ENCODE data around the gene RBMS1. TPM values are rescaled to one million over a fixed set of nuclear protein-coding genes. Genes with fewer than 3 reads are reported as not detected.

The RBMS1 gene
- total RNA-seq, 2 experiments from 2014 or later: 65.5 to 67.5 TPM

GRCh38 chr2:160434254-160434948 is 59.2 kb downstream of the RBMS1 start:
- Mint-ChIP-seq H3K27me3 (no peaks in the 10 kb centered on the region), H3K27ac (no peak overlapping the region), H3K9me3 (peaks cover 11% of the 10 kb centered on the region), H3K36me3 (ENCODE audit: low read depth) (peaks cover 35% of the 10 kb centered on the region), H3K4me1 (peaks cover 30% of the 10 kb centered on the region), H3K4me3 (no peak overlapping the region)
- CTCF ChIA-PET: interaction anchor here (0.6 to 1.1 kb wide), 2 partner anchors 53 to 628 kb away, joined by 3 to 5 read pairs; no protein-coding TSS in a partner anchor
- POLR2A ChIA-PET: interaction anchor here (0.6 to 1.5 kb wide), 2 partner anchors 27 to 43 kb away, joined by 3 to 7 read pairs; no protein-coding TSS in a partner anchor
- DNase-seq: no peak

- Mint-ChIP-seq H3K4me3 (no peak overlapping the region), H3K9me3 (peaks cover 11% of the 10 kb centered on the region), H3K4me1 (peaks cover 35% of the 10 kb centered on the region), H3K27me3 (no peaks in the 10 kb centered on the region), H3K36me3 (ENCODE audit: low read depth) (peaks cover 35% of the 10 kb centered on the region), H3K27ac (no peak overlapping the region)
- no peak for DNase-seq
- ChIA-PET CTCF (interaction anchor here (0.6 to 2.1 kb wide), 3 partner anchors 23 to 628 kb away, joined by 3 to 6 read pairs (median 5); no protein-coding TSS in a partner anchor), POLR2A (interaction anchor here (0.6 to 1.5 kb wide), 2 partner anchors 26 to 44 kb away, joined by 3 to 7 read pairs; no protein-coding TSS in a partner anchor)
Measured at GRCh38 chr2:160433466-160434140, 60.0 kb downstream of the RBMS1 start.

GRCh38 chr2:160432633-160433032 is 61.0 kb downstream of the RBMS1 start:
- no peak overlapping the region for H3K4me3 Mint-ChIP-seq
- peaks cover 43% of the 10 kb centered on the region for H3K4me1 Mint-ChIP-seq
- DNase-seq: no peak
- peaks cover 29% of the 10 kb centered on the region for H3K36me3 Mint-ChIP-seq (ENCODE audit: low read depth)
- CTCF ChIA-PET: interaction anchor here (2.1 kb wide), 1 partner anchor 24 kb away, joined by 6 read pairs; no protein-coding TSS in a partner anchor
- H3K27ac Mint-ChIP-seq: no peak overlapping the region
- peaks cover 11% of the 10 kb centered on the region for H3K9me3 Mint-ChIP-seq
- H3K27me3 Mint-ChIP-seq: no peaks in the 10 kb centered on the region
- POLR2A ChIA-PET: no interaction called here

GRCh38 chr2:160431441-160431840 is 62.2 kb downstream of the RBMS1 start:
- Mint-ChIP-seq H3K36me3 (ENCODE audit: low read depth) (peaks cover 32% of the 10 kb centered on the region), H3K27ac (no peak overlapping the region), H3K4me3 (no peak overlapping the region), H3K27me3 (no peaks in the 10 kb centered on the region), H3K9me3 (peaks cover 11% of the 10 kb centered on the region), H3K4me1 (peaks cover 50% of the 10 kb centered on the region)
- ChIA-PET CTCF (no interaction called here), POLR2A (interaction anchor here (1.3 kb wide), 1 partner anchor 24 kb away, joined by 3 read pairs; no protein-coding TSS in a partner anchor)
- DNase-seq: no peak

GRCh38 chr2:160430001-160430344 is 63.6 kb downstream of the RBMS1 start:
- Mint-ChIP-seq H3K9me3 (peaks cover 11% of the 10 kb centered on the region), H3K4me3 (no peak overlapping the region), H3K4me1 (peaks cover 58% of the 10 kb centered on the region), H3K27me3 (peaks cover 2% of the 10 kb centered on the region), H3K36me3 (ENCODE audit: low read depth) (peaks cover 38% of the 10 kb centered on the region), H3K27ac (no peak overlapping the region)
- no peak for DNase-seq
- ChIA-PET POLR2A (interaction anchor here (1.0 to 3.1 kb wide), 4 partner anchors 18 to 42 kb away, joined by 4 to 26 read pairs (median 14); no protein-coding TSS in a partner anchor), CTCF (interaction anchor here (0.6 to 4.2 kb wide), 13 partner anchors 8 to 564 kb away, joined by 3 to 40 read pairs (median 3); no protein-coding TSS in a partner anchor)

GRCh38 chr2:160429248-160430000 is 64.2 kb downstream of the RBMS1 start:
- CTCF ChIA-PET: interaction anchor here (0.5 to 4.2 kb wide), 23 partner anchors 8 to 564 kb away, joined by 3 to 40 read pairs (median 3); no protein-coding TSS in a partner anchor
- Mint-ChIP-seq H3K27me3 (peaks cover 2% of the 10 kb centered on the region), H3K36me3 (ENCODE audit: low read depth) (peaks cover 38% of the 10 kb centered on the region), H3K9me3 (peaks cover 11% of the 10 kb centered on the region), H3K4me3 (no peak overlapping the region), H3K27ac (peak overlapping the region; percentile 88), H3K4me1 (peaks cover 58% of the 10 kb centered on the region)
- no peak for DNase-seq
- POLR2A ChIA-PET: interaction anchor here (1.0 to 3.1 kb wide), 6 partner anchors 18 to 63 kb away, joined by 4 to 26 read pairs (median 8); partner anchors contain the start of gene RBMS1

GRCh38 chr2:160428405-160428763 is 65.2 kb downstream of the RBMS1 start:
- Mint-ChIP-seq H3K36me3 (ENCODE audit: low read depth) (peaks cover 42% of the 10 kb centered on the region), H3K27ac (peak overlapping the region; percentile 88), H3K27me3 (peaks cover 2% of the 10 kb centered on the region), H3K4me3 (peak overlapping the region; percentile 52), H3K4me1 (peaks cover 51% of the 10 kb centered on the region), H3K9me3 (peaks cover 11% of the 10 kb centered on the region)
- POLR2A ChIA-PET: interaction anchor here (1.4 to 3.1 kb wide), 5 partner anchors 17 to 64 kb away, joined by 5 to 26 read pairs (median 10); partner anchors contain the start of gene RBMS1
- CTCF ChIA-PET: interaction anchor here (0.6 to 4.2 kb wide), 16 partner anchors 8 to 541 kb away, joined by 3 to 40 read pairs (median 3); no protein-coding TSS in a partner anchor
- DNase-seq: no peak

- Mint-ChIP-seq H3K36me3 (ENCODE audit: low read depth) (peaks cover 46% of the 10 kb centered on the region), H3K27ac (peak overlapping the region; percentile 88), H3K4me1 (peaks cover 52% of the 10 kb centered on the region), H3K4me3 (peak overlapping the region; percentile 52), H3K27me3 (peaks cover 2% of the 10 kb centered on the region), H3K9me3 (peaks cover 11% of the 10 kb centered on the region)
- peak; percentile 68 for DNase-seq
- POLR2A ChIA-PET: interaction anchor here (0.6 to 3.1 kb wide), 5 partner anchors 16 to 56 kb away, joined by 3 to 26 read pairs (median 5); no protein-coding TSS in a partner anchor
- CTCF ChIA-PET: interaction anchor here (0.6 to 4.2 kb wide), 11 partner anchors 7 to 542 kb away, joined by 3 to 40 read pairs (median 3); no protein-coding TSS in a partner anchor
Measured at GRCh38 chr2:160427629-160428404, 65.8 kb downstream of the RBMS1 start.

- H3K4me3 Mint-ChIP-seq: no peak overlapping the region
- H3K4me1 Mint-ChIP-seq: peaks cover 57% of the 10 kb centered on the region
- H3K36me3 Mint-ChIP-seq (ENCODE audit: low read depth): peaks cover 44% of the 10 kb centered on the region
- no peak for DNase-seq
- ChIA-PET POLR2A (interaction anchor here (1.6 kb wide), 1 partner anchor 15 kb away, joined by 5 read pairs; no protein-coding TSS in a partner anchor), CTCF (interaction anchor here (0.7 to 1.1 kb wide), 2 partner anchors 17 to 19 kb away, joined by 3 to 4 read pairs; no protein-coding TSS in a partner anchor)
- no peak overlapping the region for H3K27ac Mint-ChIP-seq
- H3K27me3 Mint-ChIP-seq: peaks cover 2% of the 10 kb centered on the region
- H3K9me3 Mint-ChIP-seq: peaks cover 8% of the 10 kb centered on the region
Measured at GRCh38 chr2:160426604-160427003, 67.0 kb downstream of the RBMS1 start.

- DNase-seq: no peak
- Mint-ChIP-seq H3K9me3 (peaks cover 4% of the 10 kb centered on the region), H3K27me3 (peaks cover 2% of the 10 kb centered on the region), H3K27ac (no peak overlapping the region), H3K4me3 (no peak overlapping the region), H3K4me1 (peaks cover 61% of the 10 kb centered on the region), H3K36me3 (ENCODE audit: low read depth) (peaks cover 42% of the 10 kb centered on the region)
- CTCF ChIA-PET: no interaction called here
- POLR2A ChIA-PET: interaction anchor here (1.6 kb wide), 1 partner anchor 14 kb away, joined by 5 read pairs; no protein-coding TSS in a partner anchor
Measured at GRCh38 chr2:160425434-160426151, 68.0 kb downstream of the RBMS1 start.

GRCh38 chr2:160423126-160423525 is 70.5 kb downstream of the RBMS1 start:
- DNase-seq: no peak
- CTCF ChIA-PET: no interaction called here
- Mint-ChIP-seq H3K4me3 (no peak overlapping the region), H3K27me3 (peaks cover 2% of the 10 kb centered on the region), H3K27ac (no peak overlapping the region), H3K36me3 (ENCODE audit: low read depth) (peaks cover 37% of the 10 kb centered on the region), H3K9me3 (no peaks in the 10 kb centered on the region), H3K4me1 (peaks cover 63% of the 10 kb centered on the region)
- POLR2A ChIA-PET: interaction anchor here (1.4 kb wide), 1 partner anchor 16 kb away, joined by 5 read pairs; no protein-coding TSS in a partner anchor
